Mucosa of rectum (tissue), 2 donors: ENCODE measurements around the gene ZFP36.

Experiments used
- H3K27ac ChIP-seq, 2 donors: one replicate each; pipeline ENCODE4 v1.7.0; 2013; ENCODE audit warnings: inconsistent platforms in 2 of 2, low read depth in 2 of 2, low read length in 2 of 2
- H3K27me3 ChIP-seq, 2 donors: one replicate each; pipeline ENCODE4 v1.7.0; 2013; ENCODE audit warnings: low read length in 2 of 2; ENCODE audit not compliant: control insufficient read depth in 2 of 2, insufficient read depth in 2 of 2
- H3K36me3 ChIP-seq, 2 donors: one replicate each; pipeline ENCODE4 v1.7.0; 2013; ENCODE audit warnings: low read length in 2 of 2; ENCODE audit not compliant: control insufficient read depth in 2 of 2, insufficient read depth in 2 of 2
- H3K4me1 ChIP-seq, 2 donors: one replicate each; pipeline ENCODE4 v1.7.0; 2013; ENCODE audit warnings: low read length in 2 of 2, mild to moderate bottlenecking in 1 of 2; ENCODE audit not compliant: control insufficient read depth in 2 of 2, insufficient read depth in 2 of 2
- H3K4me3 ChIP-seq, 2 donors: one replicate each; pipeline ENCODE4 v1.7.0; 2013; ENCODE audit warnings: low read length in 2 of 2
- H3K9ac ChIP-seq, 2 donors: one replicate each; pipeline ENCODE4 v1.7.0; 2013; ENCODE audit warnings: low read length in 2 of 2, low read depth in 1 of 2, mild to moderate bottlenecking in 1 of 2
- H3K9me3 ChIP-seq, 2 donors: one replicate each; pipeline ENCODE4 v1.7.0; 2013; ENCODE audit warnings: low read length in 2 of 2; ENCODE audit not compliant: control insufficient read depth in 2 of 2
- donor health status: healthy.
- donor health status: Normal muscosa, but diverticular disease.

Gene ZFP36

GRCh38 chr19:39419003-39419402 lies 12.4 kb downstream of the ZFP36 start:
- no peak overlapping the region for H3K4me3 ChIP-seq
- H3K36me3 ChIP-seq: peaks cover 0 to 6% of the 10 kb centered on the region in 2 donors
- no peaks in the 10 kb centered on the region for H3K9me3 ChIP-seq

GRCh38 chr19:39420769-39421168 lies 14.1 kb downstream of the ZFP36 start:
- H3K27ac ChIP-seq: no peak overlapping the region
- peaks cover 0 to 6% of the 10 kb centered on the region in 2 donors for H3K36me3 ChIP-seq
- H3K4me3 ChIP-seq: no peak overlapping the region
- H3K9me3 ChIP-seq: no peaks in the 10 kb centered on the region
- H3K9ac ChIP-seq: no peak overlapping the region
- peaks cover 0 to 3% of the 10 kb centered on the region in 2 donors for H3K4me1 ChIP-seq
- no peaks in the 10 kb centered on the region for H3K27me3 ChIP-seq

More at GRCh38 chr19:39419003-39419402, 12.4 kb downstream of the ZFP36 start:
- no peak overlapping the region for H3K27ac ChIP-seq
- no peaks in the 10 kb centered on the region for H3K27me3 ChIP-seq
- H3K4me1 ChIP-seq: peaks cover 0 to 8% of the 10 kb centered on the region in 2 donors
- no peak overlapping the region for H3K9ac ChIP-seq

GRCh38 chr19:39422020-39422419 lies 15.4 kb downstream of the ZFP36 start:
- peaks cover 0 to 6% of the 10 kb centered on the region in 2 donors for H3K36me3 ChIP-seq
- no peak overlapping the region for H3K4me3 ChIP-seq
- H3K27ac ChIP-seq: no peak overlapping the region
- H3K27me3 ChIP-seq: no peaks in the 10 kb centered on the region
- no peaks in the 10 kb centered on the region for H3K4me1 ChIP-seq
- H3K9me3 ChIP-seq: no peaks in the 10 kb centered on the region
- H3K9ac ChIP-seq: no peak overlapping the region

- Histone ChIP-seq H3K4me3 (no peak overlapping the region), H3K4me1 (no peaks in the 10 kb centered on the region), H3K9me3 (no peaks in the 10 kb centered on the region), H3K36me3 (peaks cover 0 to 6% of the 10 kb centered on the region in 2 donors), H3K27ac (no peak overlapping the region), H3K27me3 (no peaks in the 10 kb centered on the region), H3K9ac (no peak overlapping the region)
These were observed 16.8 kb downstream of the ZFP36 start for GRCh38 chr19:39423258-39424086.

- peaks cover 0 to 4% of the 10 kb centered on the region in 2 donors for H3K36me3 ChIP-seq
- no peak overlapping the region for H3K4me3 ChIP-seq
- no peaks in the 10 kb centered on the region for H3K4me1 ChIP-seq
- no peaks in the 10 kb centered on the region for H3K9me3 ChIP-seq
- no peaks in the 10 kb centered on the region for H3K27me3 ChIP-seq
- H3K9ac ChIP-seq: no peak overlapping the region
- H3K27ac ChIP-seq: no peak overlapping the region
These were observed 18.3 kb downstream of the ZFP36 start for GRCh38 chr19:39424934-39425333.

- H3K27me3 ChIP-seq: no peaks in the 10 kb centered on the region
These were observed 19.1 kb downstream of the ZFP36 start for GRCh38 chr19:39425744-39426143.

GRCh38 chr19:39426170-39426569 lies 19.5 kb downstream of the ZFP36 start:
- Histone ChIP-seq H3K9ac (no peak overlapping the region), H3K27me3 (no peaks in the 10 kb centered on the region), H3K4me3 (no peak overlapping the region), H3K9me3 (no peaks in the 10 kb centered on the region), H3K27ac (no peak overlapping the region), H3K36me3 (peaks cover 0 to 5% of the 10 kb centered on the region in 2 donors), H3K4me1 (peaks cover 3 to 4% of the 10 kb centered on the region in 2 donors)

More at GRCh38 chr19:39425744-39426143, 19.1 kb downstream of the ZFP36 start:
- Histone ChIP-seq H3K36me3 (peaks cover 0 to 4% of the 10 kb centered on the region in 2 donors), H3K4me1 (no peaks in the 10 kb centered on the region), H3K27ac (no peak overlapping the region), H3K4me3 (no peak overlapping the region), H3K9ac (no peak overlapping the region), H3K9me3 (no peaks in the 10 kb centered on the region)

- no peak overlapping the region for H3K27ac ChIP-seq
- no peaks in the 10 kb centered on the region for H3K9me3 ChIP-seq
- H3K36me3 ChIP-seq: peaks cover 4 to 7% of the 10 kb centered on the region in 2 donors
- H3K9ac ChIP-seq: no peak overlapping the region
- H3K4me3 ChIP-seq: no peak overlapping the region
- no peaks in the 10 kb centered on the region for H3K27me3 ChIP-seq
- H3K4me1 ChIP-seq: peaks cover 4% of the 10 kb centered on the region in 2 donors
These were observed 21.1 kb downstream of the ZFP36 start for GRCh38 chr19:39427707-39428106.

GRCh38 chr19:39428283-39429112 lies 21.9 kb downstream of the ZFP36 start:
- H3K27ac ChIP-seq: peak overlapping the region; percentile 62 to 65
- H3K27me3 ChIP-seq: no peaks in the 10 kb centered on the region
- H3K4me1 ChIP-seq: peaks cover 4% of the 10 kb centered on the region in 2 donors
- H3K9ac ChIP-seq: peak overlapping the region; percentile 2 to 17
- peaks cover 12 to 15% of the 10 kb centered on the region in 2 donors for H3K36me3 ChIP-seq
- no peaks in the 10 kb centered on the region for H3K9me3 ChIP-seq
- H3K4me3 ChIP-seq: no peak overlapping the region
